Measurements from ENCODE around the gene LRBA.

Gene LRBA

DNA sequence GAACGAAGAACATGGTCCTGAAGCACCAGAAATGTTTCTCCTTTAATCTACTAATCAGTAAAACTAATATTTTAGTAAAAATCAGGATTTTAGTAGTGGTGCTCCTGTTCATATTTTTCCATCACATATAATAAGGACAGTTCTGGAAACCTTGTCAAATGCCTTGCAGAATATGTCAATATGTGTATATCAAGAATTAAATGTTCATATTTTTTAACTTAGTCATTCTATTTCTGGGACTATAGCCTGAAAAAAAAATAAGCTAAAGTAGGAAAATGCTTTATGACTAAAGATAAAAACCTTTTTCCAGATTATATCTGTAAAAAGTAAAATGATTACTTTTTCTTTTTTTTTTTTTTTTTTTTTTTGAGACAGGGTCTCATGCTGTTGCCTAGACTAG lies 368.1 kb downstream of the LRBA start:
- Histone ChIP-seq H3K27ac (ENCODE audit: low read depth in 2 of 2, low read length in 2 of 2) (no peak overlapping the region), H3K36me3 (ENCODE audit: control insufficient read depth in 2 of 2, insufficient read depth in 2 of 2, low read length in 2 of 2) (no peaks in the 10 kb centered on the region), H3K9me3 (ENCODE audit: control insufficient read depth in 2 of 2, low read length in 2 of 2) (no peaks in the 10 kb centered on the region), H3K4me3 (ENCODE audit: low read length in 2 of 2) (no peak overlapping the region), H3K4me1 (ENCODE audit: control insufficient read depth in 2 of 2, insufficient read depth in 2 of 2, low read length in 2 of 2) (no peaks in the 10 kb centered on the region), H3K27me3 (ENCODE audit: control insufficient read depth in 2 of 2, insufficient read depth in 2 of 2, low read length in 2 of 2) (no peaks in the 10 kb centered on the region), H3K9ac (ENCODE audit: low read depth in 1 of 2, low read length in 2 of 2) (no peak overlapping the region)

GRCh38 chr4:150641612-150642011 lies 373.5 kb downstream of the LRBA start:
- H3K9ac ChIP-seq (ENCODE audit: low read depth in 1 of 2, low read length in 2 of 2) = no peak overlapping the region
- H3K36me3 ChIP-seq (ENCODE audit: control insufficient read depth in 2 of 2, insufficient read depth in 2 of 2, low read length in 2 of 2) = no peaks in the 10 kb centered on the region
- no peaks in the 10 kb centered on the region for H3K9me3 ChIP-seq (ENCODE audit: control insufficient read depth in 2 of 2, low read length in 2 of 2)
- no peak overlapping the region for H3K4me3 ChIP-seq (ENCODE audit: low read length in 2 of 2)
- no peaks in the 10 kb centered on the region for H3K27me3 ChIP-seq (ENCODE audit: control insufficient read depth in 2 of 2, insufficient read depth in 2 of 2, low read length in 2 of 2)
- no peak overlapping the region for H3K27ac ChIP-seq (ENCODE audit: low read depth in 2 of 2, low read length in 2 of 2)
- no peaks in the 10 kb centered on the region for H3K4me1 ChIP-seq (ENCODE audit: control insufficient read depth in 2 of 2, insufficient read depth in 2 of 2, low read length in 2 of 2)

DNA sequence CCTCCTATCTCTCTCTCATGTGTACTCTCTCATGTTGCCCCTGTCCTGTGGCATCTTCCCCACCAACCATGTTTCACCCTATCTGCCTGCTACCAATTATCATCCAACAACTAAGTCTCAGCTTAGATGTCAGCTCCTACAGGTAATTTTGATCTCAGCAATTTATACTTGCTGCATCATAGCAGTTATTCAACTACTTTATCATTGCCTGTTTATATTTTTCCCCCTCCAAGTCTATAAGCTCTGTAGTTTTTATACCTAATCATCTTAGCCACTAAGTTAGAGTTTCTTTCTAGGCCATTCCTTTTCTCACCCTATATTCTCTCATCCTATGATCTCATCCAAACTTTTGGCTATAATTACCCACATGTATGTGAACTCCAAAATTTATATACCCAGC lies 382.4 kb downstream of the LRBA start:
- no peak overlapping the region for H3K4me3 ChIP-seq (ENCODE audit: low read length in 2 of 2)
- H3K4me1 ChIP-seq (ENCODE audit: control insufficient read depth in 2 of 2, insufficient read depth in 2 of 2, low read length in 2 of 2) = no peaks in the 10 kb centered on the region
- H3K36me3 ChIP-seq (ENCODE audit: control insufficient read depth in 2 of 2, insufficient read depth in 2 of 2, low read length in 2 of 2) = no peaks in the 10 kb centered on the region
- H3K27me3 ChIP-seq (ENCODE audit: control insufficient read depth in 2 of 2, insufficient read depth in 2 of 2, low read length in 2 of 2) = no peaks in the 10 kb centered on the region
- no peak overlapping the region for H3K27ac ChIP-seq (ENCODE audit: low read depth in 2 of 2, low read length in 2 of 2)
- no peak overlapping the region for H3K9ac ChIP-seq (ENCODE audit: low read depth in 1 of 2, low read length in 2 of 2)
- no peaks in the 10 kb centered on the region for H3K9me3 ChIP-seq (ENCODE audit: control insufficient read depth in 2 of 2, low read length in 2 of 2)

GRCh38 chr4:150628073-150628472 lies 387.0 kb downstream of the LRBA start:
- no peaks in the 10 kb centered on the region for H3K36me3 ChIP-seq (ENCODE audit: control insufficient read depth in 2 of 2, insufficient read depth in 2 of 2, low read length in 2 of 2)
- H3K9me3 ChIP-seq (ENCODE audit: control insufficient read depth in 2 of 2, low read length in 2 of 2) = no peaks in the 10 kb centered on the region
- H3K9ac ChIP-seq (ENCODE audit: low read depth in 1 of 2, low read length in 2 of 2) = no peak overlapping the region
- H3K27ac ChIP-seq (ENCODE audit: low read depth in 2 of 2, low read length in 2 of 2) = no peak overlapping the region
- no peaks in the 10 kb centered on the region for H3K4me1 ChIP-seq (ENCODE audit: control insufficient read depth in 2 of 2, insufficient read depth in 2 of 2, low read length in 2 of 2)
- H3K27me3 ChIP-seq (ENCODE audit: control insufficient read depth in 2 of 2, insufficient read depth in 2 of 2, low read length in 2 of 2) = no peaks in the 10 kb centered on the region
- no peak overlapping the region for H3K4me3 ChIP-seq (ENCODE audit: low read length in 2 of 2)

- no peak overlapping the region for H3K4me3 ChIP-seq (ENCODE audit: low read length in 2 of 2)
- no peaks in the 10 kb centered on the region for H3K4me1 ChIP-seq (ENCODE audit: control insufficient read depth in 2 of 2, insufficient read depth in 2 of 2, low read length in 2 of 2)
- H3K27me3 ChIP-seq (ENCODE audit: control insufficient read depth in 2 of 2, insufficient read depth in 2 of 2, low read length in 2 of 2) = no peaks in the 10 kb centered on the region
- no peak overlapping the region for H3K9ac ChIP-seq (ENCODE audit: low read depth in 1 of 2, low read length in 2 of 2)
- no peaks in the 10 kb centered on the region for H3K36me3 ChIP-seq (ENCODE audit: control insufficient read depth in 2 of 2, insufficient read depth in 2 of 2, low read length in 2 of 2)
- no peak overlapping the region for H3K27ac ChIP-seq (ENCODE audit: low read depth in 2 of 2, low read length in 2 of 2)
- H3K9me3 ChIP-seq (ENCODE audit: control insufficient read depth in 2 of 2, low read length in 2 of 2) = no peaks in the 10 kb centered on the region
Observed at GRCh38 chr4:150625033-150625432, 390.1 kb downstream of the LRBA start.

- H3K9me3 ChIP-seq (ENCODE audit: control insufficient read depth in 2 of 2, low read length in 2 of 2) = no peaks in the 10 kb centered on the region
- no peak overlapping the region for H3K9ac ChIP-seq (ENCODE audit: low read depth in 1 of 2, low read length in 2 of 2)
- H3K36me3 ChIP-seq (ENCODE audit: control insufficient read depth in 2 of 2, insufficient read depth in 2 of 2, low read length in 2 of 2) = no peaks in the 10 kb centered on the region
Observed at GRCh38 chr4:150624055-150624454, 391.0 kb downstream of the LRBA start.

DNA sequence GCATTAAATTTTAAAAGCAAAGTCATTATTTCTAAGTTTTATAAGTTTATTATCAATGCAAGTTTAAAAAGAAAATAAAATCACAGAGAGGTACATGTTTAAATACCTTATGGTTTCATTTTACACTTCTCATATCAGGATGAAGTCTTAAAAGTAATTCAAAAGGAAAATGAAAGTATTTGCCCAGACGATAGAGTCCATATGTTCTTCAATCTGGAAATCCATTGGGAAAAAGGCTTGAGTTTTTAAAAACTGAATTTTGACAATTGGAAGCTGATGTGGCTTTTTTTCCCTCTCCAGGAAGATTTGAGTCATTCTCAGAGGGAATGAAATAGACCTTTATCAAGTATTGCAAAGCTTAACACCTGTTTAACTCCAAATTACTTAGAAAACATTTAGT lies 396.0 kb downstream of the LRBA start:
- Histone ChIP-seq H3K9ac (ENCODE audit: low read depth in 1 of 2, low read length in 2 of 2) (no peak overlapping the region), H3K27me3 (ENCODE audit: control insufficient read depth in 2 of 2, insufficient read depth in 2 of 2, low read length in 2 of 2) (no peaks in the 10 kb centered on the region), H3K4me3 (ENCODE audit: low read length in 2 of 2) (no peak overlapping the region), H3K36me3 (ENCODE audit: control insufficient read depth in 2 of 2, insufficient read depth in 2 of 2, low read length in 2 of 2) (peaks cover 0 to 3% of the 10 kb centered on the region in 2 donors), H3K27ac (ENCODE audit: low read depth in 2 of 2, low read length in 2 of 2) (no peak overlapping the region), H3K4me1 (ENCODE audit: control insufficient read depth in 2 of 2, insufficient read depth in 2 of 2, low read length in 2 of 2) (no peaks in the 10 kb centered on the region), H3K9me3 (ENCODE audit: control insufficient read depth in 2 of 2, low read length in 2 of 2) (no peaks in the 10 kb centered on the region)

More at GRCh38 chr4:150624055-150624454, 391.0 kb downstream of the LRBA start:
- H3K27ac ChIP-seq (ENCODE audit: low read depth in 2 of 2, low read length in 2 of 2) = no peak overlapping the region
- no peaks in the 10 kb centered on the region for H3K27me3 ChIP-seq (ENCODE audit: control insufficient read depth in 2 of 2, insufficient read depth in 2 of 2, low read length in 2 of 2)
- H3K4me3 ChIP-seq (ENCODE audit: low read length in 2 of 2) = no peak overlapping the region
- H3K4me1 ChIP-seq (ENCODE audit: control insufficient read depth in 2 of 2, insufficient read depth in 2 of 2, low read length in 2 of 2) = no peaks in the 10 kb centered on the region

GRCh38 chr4:150609131-150609530 lies 406.0 kb downstream of the LRBA start:
- Histone ChIP-seq H3K4me3 (ENCODE audit: low read length in 2 of 2) (no peak overlapping the region), H3K27ac (ENCODE audit: low read depth in 2 of 2, low read length in 2 of 2) (no peak overlapping the region), H3K9ac (ENCODE audit: low read depth in 1 of 2, low read length in 2 of 2) (no peak overlapping the region), H3K9me3 (ENCODE audit: control insufficient read depth in 2 of 2, low read length in 2 of 2) (no peaks in the 10 kb centered on the region), H3K36me3 (ENCODE audit: control insufficient read depth in 2 of 2, insufficient read depth in 2 of 2, low read length in 2 of 2) (no peaks in the 10 kb centered on the region), H3K27me3 (ENCODE audit: control insufficient read depth in 2 of 2, insufficient read depth in 2 of 2, low read length in 2 of 2) (no peaks in the 10 kb centered on the region), H3K4me1 (ENCODE audit: control insufficient read depth in 2 of 2, insufficient read depth in 2 of 2, low read length in 2 of 2) (no peaks in the 10 kb centered on the region)

GRCh38 chr4:150600812-150601445 lies 414.2 kb downstream of the LRBA start:
- Histone ChIP-seq H3K9me3 (ENCODE audit: control insufficient read depth in 2 of 2, low read length in 2 of 2) (no peaks in the 10 kb centered on the region), H3K9ac (ENCODE audit: low read depth in 1 of 2, low read length in 2 of 2) (no peak overlapping the region), H3K4me1 (ENCODE audit: control insufficient read depth in 2 of 2, insufficient read depth in 2 of 2, low read length in 2 of 2) (no peaks in the 10 kb centered on the region), H3K27me3 (ENCODE audit: control insufficient read depth in 2 of 2, insufficient read depth in 2 of 2, low read length in 2 of 2) (no peaks in the 10 kb centered on the region), H3K27ac (ENCODE audit: low read depth in 2 of 2, low read length in 2 of 2) (no peak overlapping the region), H3K4me3 (ENCODE audit: low read length in 2 of 2) (no peak overlapping the region), H3K36me3 (ENCODE audit: control insufficient read depth in 2 of 2, insufficient read depth in 2 of 2, low read length in 2 of 2) (peaks cover 7 to 9% of the 10 kb centered on the region in 2 donors)

DNA sequence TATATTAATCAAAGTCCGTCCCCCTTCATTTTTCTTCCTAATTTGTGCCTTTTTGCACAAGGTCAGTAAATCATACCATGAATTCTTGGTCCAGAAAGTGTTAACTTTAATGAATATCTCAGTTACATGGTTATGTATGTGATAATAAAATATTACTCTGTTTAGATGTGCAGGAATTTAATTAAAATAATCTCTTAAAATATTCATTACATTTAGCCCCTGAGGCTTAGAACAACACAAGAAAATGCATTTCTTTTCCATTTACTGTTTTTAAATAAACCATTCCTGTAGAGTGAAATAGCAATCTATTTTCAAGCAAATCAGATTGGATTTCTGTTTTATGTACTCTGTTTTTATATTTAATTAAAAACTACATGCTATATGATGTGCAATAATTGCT lies 415.5 kb downstream of the LRBA start:
- Histone ChIP-seq H3K4me3 (ENCODE audit: low read length in 2 of 2) (no peak overlapping the region), H3K27me3 (ENCODE audit: control insufficient read depth in 2 of 2, insufficient read depth in 2 of 2, low read length in 2 of 2) (no peaks in the 10 kb centered on the region), H3K4me1 (ENCODE audit: control insufficient read depth in 2 of 2, insufficient read depth in 2 of 2, low read length in 2 of 2) (no peaks in the 10 kb centered on the region), H3K27ac (ENCODE audit: low read depth in 2 of 2, low read length in 2 of 2) (no peak overlapping the region), H3K9ac (ENCODE audit: low read depth in 1 of 2, low read length in 2 of 2) (no peak overlapping the region), H3K9me3 (ENCODE audit: control insufficient read depth in 2 of 2, low read length in 2 of 2) (no peaks in the 10 kb centered on the region), H3K36me3 (ENCODE audit: control insufficient read depth in 2 of 2, insufficient read depth in 2 of 2, low read length in 2 of 2) (peaks cover 7 to 9% of the 10 kb centered on the region in 2 donors)

DNA sequence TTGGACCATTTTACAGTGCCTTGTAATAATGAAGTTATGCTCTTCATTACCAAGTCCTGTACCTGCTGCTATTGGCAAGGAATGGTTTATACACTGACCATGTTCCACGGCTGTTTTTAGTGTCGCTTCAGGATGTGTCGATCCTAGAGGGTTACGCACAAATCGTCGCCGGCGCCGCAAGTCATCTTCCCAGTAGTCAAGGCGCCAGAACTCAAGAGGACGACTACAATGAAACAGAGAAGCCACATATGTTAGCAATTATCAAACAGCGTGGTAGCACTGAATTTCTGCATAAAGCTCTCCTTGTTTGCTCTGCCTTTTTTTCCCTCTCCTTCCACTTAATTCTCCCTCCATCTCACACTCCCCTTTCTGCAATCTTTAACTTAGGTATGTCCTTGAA lies 416.2 kb downstream of the LRBA start:
- Histone ChIP-seq H3K9me3 (ENCODE audit: control insufficient read depth in 2 of 2, low read length in 2 of 2) (no peaks in the 10 kb centered on the region), H3K4me1 (ENCODE audit: control insufficient read depth in 2 of 2, insufficient read depth in 2 of 2, low read length in 2 of 2) (no peaks in the 10 kb centered on the region), H3K4me3 (ENCODE audit: low read length in 2 of 2) (no peak overlapping the region), H3K27ac (ENCODE audit: low read depth in 2 of 2, low read length in 2 of 2) (no peak overlapping the region), H3K36me3 (ENCODE audit: control insufficient read depth in 2 of 2, insufficient read depth in 2 of 2, low read length in 2 of 2) (peaks cover 7 to 9% of the 10 kb centered on the region in 2 donors), H3K27me3 (ENCODE audit: control insufficient read depth in 2 of 2, insufficient read depth in 2 of 2, low read length in 2 of 2) (no peaks in the 10 kb centered on the region), H3K9ac (ENCODE audit: low read depth in 1 of 2, low read length in 2 of 2) (no peak overlapping the region)
